Esophagus muscularis mucosa (tissue), 3 donors: ENCODE results near the gene SNRPB2.

ENCODE experiments used
- CTCF ChIP-seq, 3 experiments: fragments of 200-600 bp in 2 of 3; fragments of 450-650 bp in 1 of 3; sonication (generic) in 2 of 3; IDR thresholded peaks; one replicate each; pipeline ENCODE4 v1.5.1; 2017 to 2019; ENCODE audit warnings: antibody characterized with exemption in 3 of 3, mild to moderate bottlenecking in 2 of 3, moderate library complexity in 1 of 3
- POLR2A ChIP-seq: fragments of 450-650 bp; IDR thresholded peaks from one replicate; pipeline ENCODE4 v1.6.1; 2017; ENCODE audit warnings: antibody characterized with exemption, moderate library complexity, mild to moderate bottlenecking, low read depth
- POLR2AphosphoS5 ChIP-seq, 2 donors: sonication (generic); formaldehyde crosslinking; IDR thresholded peaks; one replicate each; pipeline ENCODE4 v1.6.1; 2017; ENCODE audit warnings: antibody characterized with exemption in 2 of 2

GRCh38 chr20:16713066-16713465 is 16.8 kb upstream of the SNRPB2 start:
- TF ChIP-seq POLR2A (no peak), CTCF (IDR thresholded peaks at IDR 0.05) (no peak), POLR2AphosphoS5 (IDR thresholded peaks at IDR 0.05) (no peak)
